GM12878 (cell line): ENCODE data around the gene MFSD1. TPM values are rescaled to one million over a fixed set of nuclear protein-coding genes. Genes with fewer than 3 reads are reported as not detected.

Experiments used
- ATAC-seq: fragments of 200-7000 bp; cut with Tn5 transposase; 3 replicates; pipeline ENCODE4 v1.9.1; 2020; ENCODE audit warnings: mild to moderate bottlenecking, moderate library complexity
- BruUV-seq: library from RNA; stranded (reverse); fragments of 400-500 nt; replicated peaks from 2 replicates; lab custom pipeline; 2021; lab: Mats Ljungman, UMichigan
- CTCF ChIA-PET: fragments of 300-600 bp; sonication (Branson Sonifier 250); formaldehyde crosslinking; extraction: SDS; loops from one replicate; lab custom pipeline; 2021; ENCODE audit warnings: inconsistent platforms; lab: Yijun Ruan, JAX
- POLR2A ChIA-PET: fragments of 350-600 bp; formaldehyde crosslinking; extraction: SDS; loops from one replicate; lab custom pipeline; 2021; ENCODE audit warnings: inconsistent platforms; lab: Charles Lee
- RAD21 ChIA-PET: fragments of 300-600 bp; sonication (Branson Sonifier 250); formaldehyde crosslinking; loops from one replicate; lab custom pipeline; 2023; ENCODE audit warnings: antibody characterized with exemption; ENCODE audit not compliant: unreplicated experiment; lab: Charles Lee
- SMC1A ChIA-PET: fragments of 300-600 bp; sonication (Branson Sonifier 250); formaldehyde crosslinking; loops from one replicate; lab custom pipeline; 2023; ENCODE audit not compliant: unreplicated experiment, uncharacterized antibody; lab: Charles Lee
- DNase-seq: peaks from one replicate; pipeline ENCODE4 v3.0.0-alpha.2; 2011; ENCODE audit warnings: low read depth, low spot score
- FAIRE-seq: peaks from 3 replicates; lab custom pipeline; 2011; peaks lifted over from hg19 to GRCh38; lab: Jason Lieb, UNC
- H2AFZ ChIP-seq: 2 replicates; pipeline ENCODE4 v1.6.0; 2011; ENCODE audit warnings: low read depth, low read length, control low read depth; ENCODE audit not compliant: control insufficient read depth
- H3K27ac ChIP-seq: 2 replicates; pipeline ENCODE4 v1.5.1; 2011; ENCODE audit warnings: control low read depth; ENCODE audit not compliant: control insufficient read depth, insufficient read depth
- H3K27me3 ChIP-seq, 2 experiments: replicated peaks in 1 of 2; 2 replicates each; pipeline versions ENCODE4 v1.6.0 to v1.6.1; 2011; ENCODE audit warnings: low read length in 1 of 2; ENCODE audit not compliant: control insufficient read depth in 2 of 2, insufficient read depth in 2 of 2
- H3K36me3 ChIP-seq, 2 experiments: 2 replicates each; pipeline ENCODE4 v1.5.1; 2011; ENCODE audit warnings: low read length in 1 of 2; ENCODE audit not compliant: control insufficient read depth in 2 of 2, insufficient read depth in 2 of 2
- H3K4me1 ChIP-seq: 2 replicates; pipeline ENCODE4 v1.6.1; 2011; ENCODE audit warnings: mild to moderate bottlenecking, low read length, moderate library complexity, mixed read lengths; ENCODE audit not compliant: control insufficient read depth, insufficient read depth
- H3K4me2 ChIP-seq: 2 replicates; pipeline ENCODE4 v1.6.0; 2011; ENCODE audit warnings: control low read depth; ENCODE audit not compliant: control insufficient read depth, insufficient read depth
- H3K4me3 ChIP-seq: fragments of 200-600 bp; sonication (generic); 2 replicates; pipeline ENCODE4 v1.5.1; 2016
- H3K79me2 ChIP-seq: 2 replicates; pipeline ENCODE4 v1.6.0; 2011; ENCODE audit warnings: low read length; ENCODE audit not compliant: control insufficient read depth, insufficient read depth
- H3K9ac ChIP-seq: 2 replicates; pipeline ENCODE4 v1.8.0; 2011; ENCODE audit warnings: low read length, control low read depth, mixed read lengths; ENCODE audit not compliant: control insufficient read depth, insufficient read depth
- H3K9me3 ChIP-seq: replicated peaks from 3 replicates; pipeline ENCODE4 v1.5.1; 2011; ENCODE audit warnings: mild to moderate bottlenecking, low read length; ENCODE audit not compliant: control insufficient read depth, insufficient read depth
- H4K20me1 ChIP-seq: 2 replicates; pipeline ENCODE4 v1.6.0; 2011; ENCODE audit not compliant: control insufficient read depth, insufficient read depth
- IRF4 ChIP-seq: IDR thresholded peaks from 2 replicates; pipeline ENCODE4 v1.6.1; 2011; ENCODE audit warnings: low read depth, low read length
- ZBTB11 ChIP-seq: fragments of 450-650 bp; formaldehyde crosslinking; IDR thresholded peaks from 2 replicates; pipeline ENCODE4 v1.5.0; 2022; ENCODE audit warnings: mild to moderate bottlenecking, missing genetic modification characterization
- WGBS: methylation state at CpG from one replicate; pipeline ENCODE4 v1.1.6; 2016; ENCODE audit warnings: low lambda C conversion rate; ENCODE audit not compliant: insufficient replicate concordance, insufficient coverage; ENCODE audit errors: missing lambda C conversion rate; 5-methylcytosine and 5-hydroxymethylcytosine counted together
- in situ Hi-C: fragments of 300-500 bp; cut with MboI; formaldehyde crosslinking; loops from 9 replicates; pipeline ENCODE4 v1.14.3; 2018; ENCODE audit warnings: mixed read lengths
- intact Hi-C: fragments of 100-400 bp; cut with micrococcal nuclease; formaldehyde crosslinking; loops from one replicate; pipeline ENCODE4 v1.14.2; 2022; ENCODE audit not compliant: unreplicated experiment
- polyA plus RNA-seq, 11 experiments: library from polyadenylated mRNA; depleted of rRNA in 4 of 11; unstranded in 6 of 11; stranded (reverse) in 5 of 11; fragments of >200 nt; fragmentation: Nextera tagmentation in 4 of 11; fragmentation: Illumina TruSeq in 1 of 11; extraction: Ambion mirVana in 4 of 11; extraction: Trizol in 1 of 11; gene quantifications; 1 replicate in 1 of 11; 2 replicates in 10 of 11; pipeline versions ENCODE4 v1.2.1 to v1.2.3, GENCODE V29; 2011 to 2016; ENCODE audit warnings: inconsistent platforms in 2 of 11, missing spikeins in 2 of 11, low read depth in 1 of 11
- total RNA-seq, 4 experiments: library from RNA; depleted of rRNA in 3 of 4; stranded (reverse); fragments of >200 nt in 3 of 4; fragmentation: Illumina TruSeq in 1 of 4; extraction: Trizol in 1 of 4; gene quantifications; 2 replicates each; pipeline versions ENCODE4 v1.2.1 to v1.2.3, GENCODE V29; 2013 to 2021

The MFSD1 gene
- total and polyA plus RNA-seq, 10 of the 15 experiments (the other 5 are each of a cell fraction or from before 2014, with no cell fraction given): 7.3 to 41.7 (median 28.6) TPM

GRCh38 chr3:158783051-158783450, 18.8 kb upstream of the MFSD1 start:
- TF ChIP-seq ZBTB11 (CRISPR knock-in tag): no peak
- no peak for TF ChIP-seq IRF4
- WGBS: 97% methylated on average over 2 of the region's 2 CpGs

More at GRCh38 chr3:158783051-158783450, 18.8 kb upstream of the MFSD1 start:
- H3K9me3 ChIP-seq: no peaks in the 10 kb centered on the region; the same call in 2 of the 3 replicates
- no peaks in the 10 kb centered on the region for H3K27me3 ChIP-seq
- intact Hi-C loops (no loop called here), in situ Hi-C loops (loop anchor here (25.0 kb wide), 1 partner anchor 1171 kb away; no protein-coding TSS in a partner anchor)
- no peaks in the 10 kb centered on the region for H3K36me3 ChIP-seq
- no peak overlapping the region for H3K27ac ChIP-seq
- H3K9ac ChIP-seq: no peak overlapping the region
- FAIRE-seq: no peak
- no peaks in the 10 kb centered on the region for H3K79me2 ChIP-seq
- SMC1A ChIA-PET: interaction anchor here (0.5 to 1.1 kb wide), 2 partner anchors 9 to 23 kb away, joined by 3 read pairs; no protein-coding TSS in a partner anchor
- no peak overlapping the region for H3K4me2 ChIP-seq
- no peaks in the 10 kb centered on the region for H4K20me1 ChIP-seq
- RAD21 ChIA-PET: interaction anchor here (0.9 to 1.6 kb wide), 2 partner anchors 55 to 477 kb away, joined by 3 read pairs; no protein-coding TSS in a partner anchor
- CTCF ChIA-PET: interaction anchor here (1.8 kb wide), 1 partner anchor 56 kb away, joined by 11 read pairs; no protein-coding TSS in a partner anchor
- POLR2A ChIA-PET: interaction anchor here (0.5 to 1.1 kb wide), 2 partner anchors 18 to 25 kb away, joined by 3 read pairs; no protein-coding TSS in a partner anchor
- H3K4me3 ChIP-seq: no peak overlapping the region
- no peak for ATAC-seq
- DNase-seq: no peak
- no peak overlapping the region for H2AFZ ChIP-seq
- BruUV-seq: no TSS peak
- H3K4me1 ChIP-seq: no peaks in the 10 kb centered on the region
